Left renal pelvis (tissue), 4 donors: ENCODE data around the gene VSX2. TPM values are rescaled to one million over a fixed set of nuclear protein-coding genes. Genes with fewer than 3 reads are reported as not detected.

Source experiments
- DNase-seq, 4 donors: peaks; one replicate each; pipeline ENCODE4 v3.0.0-alpha.2; 2013; ENCODE audit warnings: low read depth in 4 of 4, low spot score in 3 of 4
- polyA plus RNA-seq, 4 donors: library from polyadenylated mRNA; unstranded; fragments of 120-200 nt; gene quantifications; one replicate each; pipeline ENCODE4 v1.2.1, GENCODE V29; 2013; ENCODE audit not compliant: insufficient read length in 4 of 4

VSX2 gene
- polyA plus RNA-seq: under 1 TPM in 3 of 4 donors, not detected in 1; 0.06 to 0.16 (median 0.13) TPM

DNA sequence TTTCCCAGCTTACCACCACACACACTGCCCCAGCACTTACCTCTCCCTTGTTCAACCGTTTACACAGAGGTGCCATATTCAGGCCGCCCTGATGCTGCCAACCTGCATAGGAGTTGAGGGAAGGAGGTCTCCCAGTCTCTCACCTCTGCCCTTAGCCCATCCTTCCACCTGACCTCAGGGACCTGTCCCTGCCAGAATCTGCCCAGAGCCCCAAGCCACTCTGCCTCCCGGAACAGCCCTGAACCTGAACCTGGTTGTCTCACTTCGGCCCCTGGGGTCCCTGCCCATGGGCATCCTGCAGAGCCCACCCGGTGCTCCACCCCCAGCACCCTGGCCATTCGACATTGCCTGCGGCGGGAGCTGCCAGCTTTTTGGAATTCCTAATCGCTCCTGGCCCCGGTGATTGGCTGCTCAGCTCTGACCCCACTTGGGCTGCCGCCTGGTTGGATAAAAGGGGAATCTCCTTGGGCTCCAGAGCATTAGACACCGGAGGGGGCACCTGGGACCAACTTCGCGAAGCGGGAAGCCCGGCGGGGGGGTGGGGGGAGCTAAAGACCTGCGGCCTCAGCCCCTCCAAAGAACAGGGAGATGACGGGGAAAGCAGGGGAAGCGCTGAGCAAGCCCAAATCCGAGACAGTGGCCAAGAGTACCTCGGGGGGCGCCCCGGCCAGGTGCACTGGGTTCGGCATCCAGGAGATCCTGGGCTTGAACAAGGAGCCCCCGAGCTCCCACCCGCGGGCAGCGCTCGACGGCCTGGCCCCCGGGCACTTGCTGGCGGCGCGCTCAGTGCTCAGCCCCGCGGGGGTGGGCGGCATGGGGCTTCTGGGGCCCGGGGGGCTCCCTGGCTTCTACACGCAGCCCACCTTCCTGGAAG lies at the start of gene VSX2:
TSS of gene VSX2 (plus strand) at position 476 of the 874 bp plus-strand sequence. CDS start at position 589, 113 bp downstream.
- no peak for DNase-seq

- DNase-seq: no peak
Measured at GRCh38 chr14:74190927-74191575, 48.2 kb upstream of the VSX2 start.

DNA sequence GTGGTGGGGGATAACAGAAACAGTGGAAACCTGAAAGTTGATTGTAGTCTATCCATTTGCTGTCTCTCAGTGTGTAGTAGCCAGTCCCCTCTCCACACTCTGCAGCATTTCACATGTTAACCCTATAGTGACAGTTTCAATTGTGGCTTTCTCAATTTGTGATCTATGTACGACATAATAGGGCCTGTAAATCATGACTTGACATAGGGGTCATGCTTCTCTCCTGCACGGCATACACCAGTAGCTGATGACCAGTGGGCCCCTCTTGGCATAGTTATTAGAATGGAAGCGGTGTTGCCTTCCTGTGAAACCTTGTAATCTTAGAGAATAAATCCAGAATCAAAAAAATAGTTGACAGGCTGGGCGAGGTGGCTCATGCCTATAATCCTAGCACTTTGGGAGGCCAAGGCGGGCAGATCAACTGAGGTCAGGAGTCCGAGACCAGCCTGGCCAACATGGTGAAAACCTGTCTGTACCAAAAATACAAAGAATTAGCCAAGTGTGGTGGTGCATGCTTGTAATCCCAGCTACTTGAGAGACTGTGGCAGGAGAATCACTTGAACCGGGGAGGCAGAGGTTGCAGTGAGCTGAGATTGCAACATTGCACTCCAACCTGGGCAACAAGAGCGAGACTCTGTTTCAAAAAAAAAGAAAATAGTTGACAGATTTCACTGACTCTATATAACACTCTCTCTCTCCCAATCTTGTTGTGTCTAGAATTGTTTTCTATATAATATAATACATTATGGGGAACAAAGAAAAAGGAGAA lies 44.6 kb upstream of the VSX2 start:
- DNase-seq: no peak

DNA sequence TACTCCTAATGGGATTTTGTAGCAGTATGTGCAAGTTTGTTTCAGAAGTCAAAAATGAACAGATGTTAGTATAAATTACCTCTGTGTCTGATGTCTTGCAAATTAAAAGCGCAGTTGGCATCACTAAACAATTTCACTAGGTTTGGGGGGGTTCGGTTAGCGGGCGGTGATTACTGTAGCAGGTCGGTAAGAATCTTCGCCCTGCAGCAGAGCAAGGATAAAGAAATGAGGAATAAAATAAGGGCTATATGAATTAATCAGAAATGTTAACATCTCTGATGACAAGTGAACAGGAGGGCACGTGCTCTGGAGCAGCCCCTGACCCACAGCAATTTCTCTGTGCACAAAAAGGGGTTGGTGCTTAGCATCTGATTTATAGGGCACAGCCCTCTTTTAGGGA lies 43.6 kb upstream of the VSX2 start:
- no peak for DNase-seq

GRCh38 chr14:74198441-74199234 lies 40.6 kb upstream of the VSX2 start:
- DNase-seq: no peak

DNA sequence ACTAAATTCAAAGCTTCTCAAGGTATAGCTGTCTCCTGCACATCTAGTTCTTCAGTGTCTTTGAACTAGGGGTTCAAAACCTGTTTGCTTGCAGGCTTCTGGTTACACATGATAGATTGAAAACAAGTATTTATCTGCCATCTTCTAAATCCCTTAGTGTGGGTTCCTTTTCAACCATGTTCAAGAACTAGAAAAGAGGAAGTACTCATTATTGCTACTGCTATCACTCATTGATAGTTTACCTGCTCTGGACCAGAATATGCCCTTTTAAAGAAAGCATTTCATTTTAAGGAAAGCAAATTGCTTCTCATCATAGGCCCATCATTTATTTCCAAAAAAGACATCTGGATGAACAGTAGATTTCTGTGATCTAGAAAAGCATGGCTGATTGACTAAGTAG lies 37.1 kb upstream of the VSX2 start:
- DNase-seq: no peak

GRCh38 chr14:74203639-74204038 lies 35.6 kb upstream of the VSX2 start:
- no peak for DNase-seq

DNA sequence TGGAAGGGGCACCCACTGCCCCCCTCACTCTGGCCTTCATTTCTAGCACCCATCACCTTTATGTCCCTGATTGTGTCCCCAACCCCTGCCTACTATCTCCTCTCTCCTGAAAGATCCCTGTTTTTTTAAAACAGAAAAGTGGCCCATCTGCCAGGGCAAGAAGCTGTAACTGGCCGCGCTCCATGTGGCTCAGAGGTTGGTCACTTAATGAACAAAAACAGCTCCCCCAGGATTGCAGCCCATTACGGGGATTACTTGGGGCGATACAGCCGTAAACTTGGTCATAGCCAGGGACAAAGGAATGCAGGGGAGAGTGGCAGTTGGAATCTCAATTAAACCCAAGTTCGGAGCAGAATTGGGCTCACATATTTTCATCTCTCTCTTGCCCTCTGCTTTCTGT lies 34.8 kb upstream of the VSX2 start:
- DNase-seq: no peak

- DNase-seq: no peak
Measured at GRCh38 chr14:74205882-74206281, 33.4 kb upstream of the VSX2 start.

DNA sequence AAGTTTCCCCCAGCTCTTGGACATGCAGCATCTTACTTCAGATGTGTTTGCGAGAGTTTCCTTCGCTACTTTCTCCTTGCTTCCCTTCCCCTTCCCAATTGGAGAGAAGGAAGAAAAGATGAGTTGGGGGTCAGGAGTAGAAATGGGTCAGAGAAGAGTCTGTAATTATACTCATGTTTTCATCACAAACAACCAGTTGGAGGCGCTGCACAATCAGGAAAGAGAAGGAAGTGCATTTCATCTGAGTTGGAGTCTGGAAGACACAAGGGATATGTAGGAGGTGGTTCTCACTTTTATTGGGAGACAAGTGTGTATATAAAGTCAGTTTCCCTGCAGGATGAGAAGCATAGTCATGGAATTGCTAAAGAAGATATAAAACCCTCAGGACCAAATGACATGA lies 31.3 kb upstream of the VSX2 start:
- no peak for DNase-seq

GRCh38 chr14:74208642-74209041 lies 30.6 kb upstream of the VSX2 start:
- no peak for DNase-seq

GRCh38 chr14:74211945-74212580 lies 27.2 kb upstream of the VSX2 start:
- DNase-seq: no peak

DNA sequence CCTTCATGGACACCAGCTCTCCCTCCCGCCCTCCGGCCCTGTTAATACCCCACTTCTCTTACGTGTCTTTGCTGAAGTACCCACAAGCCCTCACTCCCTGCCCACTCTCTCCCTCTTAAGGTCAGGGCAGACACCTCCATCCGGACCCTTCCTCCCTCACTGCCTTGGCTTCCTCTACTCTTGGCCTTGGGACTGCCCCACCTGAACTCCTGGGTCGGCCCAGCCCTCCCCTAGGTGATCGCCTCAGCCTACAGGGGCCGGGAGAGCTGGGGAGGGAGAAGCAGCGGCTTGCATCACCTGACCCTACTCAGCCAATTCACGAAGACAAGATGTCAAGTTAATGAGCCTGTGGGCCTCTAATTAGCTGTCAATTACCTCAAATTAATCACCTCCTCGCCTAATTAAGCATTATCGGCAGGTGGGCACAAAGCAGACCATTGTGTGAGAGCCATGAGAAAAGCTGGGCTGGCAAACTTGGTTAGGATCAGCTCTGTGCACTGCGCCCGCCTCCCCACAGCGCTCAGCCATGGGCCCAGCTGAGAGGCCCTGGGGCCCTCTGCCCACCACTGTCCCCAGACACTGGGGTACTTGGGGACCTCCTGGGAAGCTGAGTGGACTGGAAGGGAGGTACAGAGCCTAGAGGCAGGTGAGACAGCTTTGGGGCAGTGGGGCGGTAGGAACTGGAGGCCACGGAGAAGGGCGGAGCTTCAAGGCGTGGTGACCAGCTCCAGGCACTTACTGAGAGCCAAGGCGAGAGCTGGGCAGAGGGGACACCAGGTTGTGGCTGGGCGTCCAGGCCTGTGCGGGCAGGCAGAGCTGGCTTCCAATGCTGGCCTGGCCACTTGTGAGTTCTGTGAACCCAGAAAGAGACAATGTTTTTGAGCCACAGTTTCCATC lies 25.1 kb upstream of the VSX2 start:
- DNase-seq: no peak

DNA sequence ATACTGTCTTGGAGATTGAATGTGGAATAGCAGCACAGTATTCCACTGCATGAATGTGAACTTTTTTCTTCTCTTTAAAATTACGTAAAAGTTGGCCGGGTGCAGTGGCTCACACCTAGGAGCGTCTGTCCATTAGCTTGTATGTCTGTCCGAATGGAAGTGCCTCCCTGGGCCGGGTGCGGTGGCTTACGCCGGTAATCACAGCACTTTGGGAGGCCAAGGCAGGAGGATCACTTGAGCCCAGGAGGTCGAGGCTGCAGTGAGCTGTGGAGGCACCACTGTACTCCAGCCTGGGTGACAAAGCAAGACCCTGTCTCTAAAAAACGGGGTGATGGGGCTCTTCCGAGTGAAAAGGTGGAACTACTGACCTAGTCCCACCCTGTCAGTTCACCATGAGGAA lies 22.6 kb upstream of the VSX2 start:
- no peak for DNase-seq

DNA sequence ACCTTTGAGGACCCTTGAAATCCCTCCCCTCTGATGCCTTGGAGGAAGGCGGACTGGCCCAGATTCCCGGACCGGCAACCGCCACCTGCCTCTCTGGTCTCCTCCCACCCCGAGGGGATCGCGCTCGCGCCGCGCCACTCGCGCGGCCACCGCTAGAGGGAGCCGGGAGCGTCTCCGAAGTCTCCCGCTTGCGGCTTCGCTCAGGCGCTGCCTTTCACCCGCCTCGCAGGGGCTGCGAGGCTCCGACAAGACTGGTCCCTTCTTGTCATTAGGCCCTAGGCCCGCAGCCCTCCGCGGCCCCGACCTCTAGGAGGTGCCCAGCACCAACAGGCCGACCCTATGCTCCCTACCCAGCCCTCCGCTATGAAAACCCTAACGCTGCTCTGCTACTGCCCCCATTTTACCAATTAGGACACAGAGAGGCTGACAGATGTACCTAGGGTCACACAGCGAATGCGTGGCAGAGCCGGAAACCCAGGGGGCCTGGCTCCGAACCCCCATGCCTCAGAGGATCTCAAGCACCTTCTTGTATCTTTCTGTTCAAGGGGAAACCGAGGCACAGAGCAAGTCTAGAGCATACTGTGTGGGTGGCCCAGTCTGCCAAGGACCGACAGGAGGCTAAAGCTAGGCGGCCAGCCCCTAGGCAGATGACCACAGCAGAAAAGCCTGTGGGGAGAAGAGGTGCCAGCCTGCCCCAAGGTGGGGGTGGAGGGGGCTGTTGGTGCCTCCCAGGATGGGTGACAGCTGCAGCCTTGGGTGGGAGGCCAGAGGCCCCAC lies 21.4 kb upstream of the VSX2 start:
- DNase-seq: peak in 1 of 4 donors; percentile 31

- DNase-seq: no peak
Measured at GRCh38 chr14:74218462-74218861, 20.8 kb upstream of the VSX2 start.

- DNase-seq: no peak
Measured at GRCh38 chr14:74219277-74220205, 19.7 kb upstream of the VSX2 start.
